AG04450 (cell line): ENCODE results near the gene PTGFRN. TPM values are rescaled to one million over a fixed set of nuclear protein-coding genes. Genes with fewer than 3 reads are reported as not detected.

ENCODE experiments used
- CTCF ChIA-PET: fragments of 300-600, 350-600 bp; formaldehyde crosslinking; extraction: SDS; loops from one replicate; lab custom pipeline; 2022; ENCODE audit warnings: antibody characterized with exemption, inconsistent platforms; lab: Charles Lee
- POLR2A ChIA-PET: fragments of 350-600 bp; formaldehyde crosslinking; extraction: SDS; loops from one replicate; lab custom pipeline; 2021; ENCODE audit warnings: antibody characterized with exemption, inconsistent platforms; lab: Yijun Ruan, JAX
- DNase-seq: peaks from one replicate; pipeline ENCODE4 v3.0.0-alpha.2; 2011; ENCODE audit warnings: low read depth, low spot score
- H3K27ac ChIP-seq: one replicate; pipeline ENCODE4 v1.5.1; 2012; ENCODE audit warnings: low read depth, low read length, control low read depth
- H3K27me3 ChIP-seq: one replicate; pipeline ENCODE4 v1.6.0; 2012; ENCODE audit warnings: low read length; ENCODE audit not compliant: control insufficient read depth, insufficient read depth
- H3K4me3 ChIP-seq: 2 replicates; pipeline ENCODE4 v1.5.1; 2011; ENCODE audit warnings: mild to moderate bottlenecking, low read depth, low read length, control low read depth
- H3K9me3 ChIP-seq: 2 replicates; pipeline ENCODE4 v1.5.1; 2012; ENCODE audit warnings: low read length; ENCODE audit not compliant: control insufficient read depth, insufficient read depth
- polyA plus RNA-seq: library from polyadenylated mRNA; depleted of rRNA; stranded (reverse); fragments of >200 nt; gene quantifications from 2 replicates; pipeline ENCODE4 v1.2.3, GENCODE V29; 2011
- TF ChIP-seq, protein P1 (sequence below): IDR thresholded peaks from 2 replicates; pipeline ENCODE4 v1.5.1; 2011; ENCODE audit warnings: low read depth, low read length, control low read depth, inconsistent platforms

Gene PTGFRN
- polyA plus RNA-seq, 1 experiment = 0.46 TPM

DNA sequence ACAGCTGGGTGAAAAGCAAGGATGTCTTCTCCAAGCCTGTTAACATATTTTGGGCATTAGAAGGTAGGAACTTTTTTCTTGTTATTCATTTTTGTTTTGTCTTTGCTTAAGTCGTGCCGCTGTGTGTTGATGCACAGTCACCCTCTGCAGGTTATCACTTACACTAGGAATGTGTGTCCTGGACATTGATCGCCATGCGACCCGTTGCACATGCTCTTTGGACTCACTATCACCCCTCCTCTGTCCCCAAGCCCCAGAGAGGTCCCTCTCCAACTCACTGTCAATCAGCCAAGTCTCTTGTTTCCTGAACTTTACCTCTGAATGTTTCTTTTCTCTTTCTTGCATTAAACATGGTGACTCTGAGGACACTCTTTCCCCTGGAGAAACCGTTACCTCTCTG lies 51.9 kb downstream of the PTGFRN start:
- ChIA-PET POLR2A (no interaction called here), CTCF (no interaction called here)
- H3K4me3 ChIP-seq = no peak overlapping the region
- no peaks in the 10 kb centered on the region; the same call in 1 of the 2 replicates for H3K9me3 ChIP-seq
- no peak for DNase-seq
- H3K27me3 ChIP-seq = no peaks in the 10 kb centered on the region
- no peak overlapping the region for H3K27ac ChIP-seq
- TF ChIP-seq, protein P1, sequence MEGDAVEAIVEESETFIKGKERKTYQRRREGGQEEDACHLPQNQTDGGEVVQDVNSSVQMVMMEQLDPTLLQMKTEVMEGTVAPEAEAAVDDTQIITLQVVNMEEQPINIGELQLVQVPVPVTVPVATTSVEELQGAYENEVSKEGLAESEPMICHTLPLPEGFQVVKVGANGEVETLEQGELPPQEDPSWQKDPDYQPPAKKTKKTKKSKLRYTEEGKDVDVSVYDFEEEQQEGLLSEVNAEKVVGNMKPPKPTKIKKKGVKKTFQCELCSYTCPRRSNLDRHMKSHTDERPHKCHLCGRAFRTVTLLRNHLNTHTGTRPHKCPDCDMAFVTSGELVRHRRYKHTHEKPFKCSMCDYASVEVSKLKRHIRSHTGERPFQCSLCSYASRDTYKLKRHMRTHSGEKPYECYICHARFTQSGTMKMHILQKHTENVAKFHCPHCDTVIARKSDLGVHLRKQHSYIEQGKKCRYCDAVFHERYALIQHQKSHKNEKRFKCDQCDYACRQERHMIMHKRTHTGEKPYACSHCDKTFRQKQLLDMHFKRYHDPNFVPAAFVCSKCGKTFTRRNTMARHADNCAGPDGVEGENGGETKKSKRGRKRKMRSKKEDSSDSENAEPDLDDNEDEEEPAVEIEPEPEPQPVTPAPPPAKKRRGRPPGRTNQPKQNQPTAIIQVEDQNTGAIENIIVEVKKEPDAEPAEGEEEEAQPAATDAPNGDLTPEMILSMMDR = no peak

DNA sequence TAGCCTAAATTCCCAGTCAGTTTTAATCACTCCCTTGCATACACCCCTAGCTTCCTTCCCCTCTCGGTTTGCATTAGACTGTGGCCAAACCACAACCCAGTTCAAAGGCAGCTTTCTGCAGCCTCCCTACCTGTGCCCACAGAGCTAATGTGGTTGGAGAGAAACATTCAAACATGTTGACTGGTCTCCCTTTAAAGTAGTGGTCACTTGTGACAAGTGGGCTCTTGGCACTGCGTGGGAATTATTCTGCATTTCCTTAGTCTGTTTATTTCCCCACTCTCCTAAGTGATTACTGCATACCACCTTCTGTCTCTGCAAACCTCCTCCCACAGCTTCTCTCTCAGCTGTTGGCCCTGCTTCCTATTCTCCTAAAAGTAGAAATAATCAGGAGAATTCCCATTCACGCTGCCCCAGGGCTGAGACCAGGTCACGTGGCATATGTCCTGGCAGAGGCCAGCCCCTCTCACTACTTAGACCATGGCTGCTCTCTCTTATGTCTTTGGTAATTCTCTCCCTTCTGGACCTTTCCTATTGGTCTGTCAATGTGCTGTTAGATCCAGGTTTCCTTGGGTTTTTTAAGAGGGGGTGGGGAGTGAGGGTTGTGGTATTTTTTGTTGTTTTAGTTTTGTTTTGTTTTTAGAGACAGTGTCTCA lies 53.4 kb downstream of the PTGFRN start:
- TF ChIP-seq, protein P1 = no peak
- CTCF ChIA-PET = no interaction called here
- Histone ChIP-seq H3K9me3 (no peaks in the 10 kb centered on the region; the same call in 1 of the 2 replicates), H3K27ac (no peak overlapping the region), H3K27me3 (no peaks in the 10 kb centered on the region), H3K4me3 (no peak overlapping the region)
- DNase-seq = no peak
- POLR2A ChIA-PET = no interaction called here

DNA sequence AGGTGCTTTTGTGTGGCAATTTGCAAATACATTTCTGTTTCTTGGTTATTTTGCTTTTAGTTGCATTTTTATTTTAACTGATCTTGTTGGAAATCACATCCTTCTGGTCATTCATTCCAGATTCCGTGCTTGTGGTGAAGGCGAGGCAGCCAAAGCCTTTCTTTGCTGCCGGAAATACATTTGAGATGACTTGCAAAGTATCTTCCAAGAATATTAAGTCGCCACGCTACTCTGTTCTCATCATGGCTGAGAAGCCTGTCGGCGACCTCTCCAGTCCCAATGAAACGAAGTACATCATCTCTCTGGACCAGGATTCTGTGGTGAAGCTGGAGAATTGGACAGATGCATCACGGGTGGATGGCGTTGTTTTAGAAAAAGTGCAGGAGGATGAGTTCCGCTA lies 57.1 kb downstream of the PTGFRN start:
- no peak overlapping the region for H3K4me3 ChIP-seq
- no peaks in the 10 kb centered on the region for H3K27me3 ChIP-seq
- H3K9me3 ChIP-seq = no peaks in the 10 kb centered on the region
- ChIA-PET POLR2A (no interaction called here), CTCF (no interaction called here)
- TF ChIP-seq, protein P1 = no peak
- DNase-seq = no peak
- no peak overlapping the region for H3K27ac ChIP-seq

DNA sequence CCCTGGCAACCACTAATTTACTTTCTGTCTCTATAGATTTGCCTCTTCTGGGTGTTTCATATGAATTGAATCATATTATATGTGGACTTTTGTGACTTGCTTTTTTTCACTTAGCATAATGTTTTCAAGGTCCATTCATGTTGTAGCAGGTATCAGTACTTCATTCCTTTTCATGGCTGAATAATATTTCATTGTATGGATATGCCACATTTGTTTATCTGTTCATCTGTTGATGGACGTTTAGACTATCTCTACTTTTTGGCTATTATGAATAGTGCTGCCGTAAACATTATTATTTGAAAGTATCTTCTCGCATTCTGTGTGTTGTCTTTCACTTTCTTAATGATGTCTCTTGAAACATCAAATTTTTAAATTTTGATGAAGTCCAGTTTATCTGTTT lies 59.0 kb downstream of the PTGFRN start:
- TF ChIP-seq, protein P1 = no peak
- ChIA-PET CTCF (no interaction called here), POLR2A (no interaction called here)
- Histone ChIP-seq H3K9me3 (no peaks in the 10 kb centered on the region), H3K4me3 (no peak overlapping the region), H3K27ac (no peak overlapping the region), H3K27me3 (no peaks in the 10 kb centered on the region)
- no peak for DNase-seq

DNA sequence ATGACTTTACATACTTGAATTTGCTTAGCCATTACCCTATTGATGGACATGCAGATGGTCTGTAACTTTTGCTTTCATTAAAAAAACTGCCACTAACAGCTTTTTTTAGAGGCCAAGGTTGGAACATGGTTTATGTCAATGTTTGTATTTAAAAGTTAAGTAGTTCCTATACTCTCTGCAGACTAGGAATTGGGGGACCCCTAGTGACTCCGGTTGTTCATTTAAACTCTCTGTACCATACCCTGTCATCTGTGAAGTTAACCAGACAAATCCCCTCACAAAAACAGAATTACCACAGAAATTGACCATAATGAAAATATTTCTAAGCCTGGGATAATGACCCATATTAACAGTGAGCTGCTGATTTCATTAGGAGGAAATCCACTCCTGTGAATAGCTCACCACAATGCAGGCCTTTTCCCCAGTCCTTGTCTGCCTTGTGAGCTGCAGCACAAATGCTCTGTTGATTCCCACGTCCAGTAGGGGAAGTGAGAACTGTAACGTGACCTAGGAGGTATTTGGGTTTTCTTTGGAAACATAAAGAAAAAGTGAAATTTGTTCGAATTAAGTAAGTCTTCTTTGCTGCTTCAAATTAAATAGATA lies 61.6 kb downstream of the PTGFRN start:
- Histone ChIP-seq H3K27me3 (no peaks in the 10 kb centered on the region), H3K4me3 (no peak overlapping the region), H3K27ac (no peak overlapping the region), H3K9me3 (no peaks in the 10 kb centered on the region)
- DNase-seq = no peak
- TF ChIP-seq, protein P1 = no peak
- ChIA-PET CTCF (no interaction called here), POLR2A (no interaction called here)
